Upper lobe of left lung (tissue), 4 donors: Measurements from ENCODE around the gene NUDC.

ENCODE experiments used
- CTCF ChIP-seq, 6 experiments: fragments of 450-650 bp in 4 of 6; fragments of 200-600 bp in 2 of 6; sonication (generic) in 2 of 6; IDR thresholded peaks; one replicate each; pipeline ENCODE4 v1.5.1; 2016 to 2019; ENCODE audit warnings: antibody characterized with exemption in 6 of 6
- EP300 ChIP-seq, 4 donors: sonication (generic); formaldehyde crosslinking; IDR thresholded peaks; one replicate each; pipeline ENCODE4 v1.5.1; 2017; ENCODE audit warnings: antibody characterized with exemption in 4 of 4, control low read depth in 2 of 4
- POLR2A ChIP-seq, 4 donors: fragments of 450-650 bp; IDR thresholded peaks; one replicate each; pipeline ENCODE4 v1.5.1; 2016 to 2017; ENCODE audit warnings: antibody characterized with exemption in 4 of 4, mild to moderate bottlenecking in 2 of 4
- POLR2AphosphoS5 ChIP-seq, 2 donors: sonication (generic); formaldehyde crosslinking; IDR thresholded peaks; one replicate each; pipeline ENCODE4 v1.5.1; 2017; ENCODE audit warnings: antibody characterized with exemption in 2 of 2

GRCh38 chr1:26946270-26946669, 24.7 kb downstream of the NUDC start:
- TF ChIP-seq CTCF (IDR thresholded peaks at IDR 0.05) (no peak), POLR2A (IDR thresholded peaks at IDR 0.05) (no peak), EP300 (IDR thresholded peaks at IDR 0.05) (no peak), POLR2AphosphoS5 (IDR thresholded peaks at IDR 0.05) (no peak)
